SK-MEL-5 (cell line): ENCODE results near the gene PAAF1. TPM values are rescaled to one million over a fixed set of nuclear protein-coding genes. Genes with fewer than 3 reads are reported as not detected.

Experiments
- DNase-seq: peaks from one replicate; pipeline ENCODE4 v3.0.0-alpha.2; 2016; ENCODE audit warnings: low read depth, low spot score
- in situ Hi-C: cut with HindIII; loops from 2 replicates; pipeline ENCODE4 v1.10.0; 2016; ENCODE audit warnings: low sequenced_read_pairs, high pct_unique_total_duplicates, low pct_unique_long_range_greater_than_20kb
- total RNA-seq: library from RNA; depleted of rRNA; stranded (reverse); fragments of >200 nt; shearing (Covaris generic); gene quantifications from 2 replicates; pipeline ENCODE4 v1.2.3, GENCODE V29; 2014

PAAF1 gene
- total RNA-seq, 1 experiment from 2014 or later, result 17.7 TPM

DNA sequence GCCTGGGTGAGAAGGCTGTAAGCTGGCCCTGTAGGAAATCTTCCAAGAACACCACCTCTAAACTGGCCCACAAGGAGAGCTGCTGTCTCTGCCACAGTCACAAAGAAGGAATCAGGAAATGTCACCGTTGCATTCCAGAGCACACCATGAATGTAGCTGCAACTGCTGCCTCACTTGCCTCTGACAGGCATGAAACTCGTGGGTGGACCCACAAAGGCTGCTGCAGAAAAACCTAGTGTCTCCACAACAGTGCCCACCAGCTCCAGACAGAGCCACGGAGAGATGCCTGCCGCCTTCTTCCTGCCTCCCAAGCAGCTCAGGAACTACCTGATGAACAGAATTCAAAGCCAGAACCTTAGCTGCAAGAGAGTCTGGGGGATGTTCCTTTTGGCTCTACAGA, 84.5 kb downstream of the PAAF1 start:
- no peak for DNase-seq
- in situ Hi-C loops, result no loop called here

DNA sequence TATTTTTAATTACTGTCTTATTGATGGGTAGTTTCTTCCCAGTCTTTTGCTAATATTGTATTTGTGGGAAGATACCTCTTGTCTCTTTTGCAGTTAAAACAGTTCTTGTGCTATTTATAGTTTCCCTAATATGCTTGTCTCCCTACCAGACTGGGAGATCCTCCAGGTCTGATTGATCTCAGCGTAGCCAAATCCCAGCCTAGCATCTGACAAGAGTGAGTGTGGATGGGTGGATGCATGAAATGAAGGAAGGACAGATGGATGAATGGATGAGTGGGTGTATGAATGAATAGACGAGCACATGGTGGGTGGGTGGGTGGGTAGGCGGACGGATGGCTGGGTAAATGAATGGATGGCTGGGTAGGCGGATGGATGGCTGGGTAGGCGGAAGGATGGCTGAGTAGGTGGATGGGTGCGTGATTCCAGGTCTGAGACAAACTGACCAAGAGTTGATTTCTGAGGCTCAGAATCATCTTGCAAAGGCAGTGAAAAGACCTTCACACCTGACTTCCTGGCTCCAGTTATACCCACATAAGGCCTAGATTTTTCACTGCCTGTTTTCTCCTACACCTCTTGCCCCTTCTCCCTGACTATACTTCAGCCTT, 85.4 kb downstream of the PAAF1 start:
- no peak for DNase-seq
- in situ Hi-C loops, result no loop called here

DNA sequence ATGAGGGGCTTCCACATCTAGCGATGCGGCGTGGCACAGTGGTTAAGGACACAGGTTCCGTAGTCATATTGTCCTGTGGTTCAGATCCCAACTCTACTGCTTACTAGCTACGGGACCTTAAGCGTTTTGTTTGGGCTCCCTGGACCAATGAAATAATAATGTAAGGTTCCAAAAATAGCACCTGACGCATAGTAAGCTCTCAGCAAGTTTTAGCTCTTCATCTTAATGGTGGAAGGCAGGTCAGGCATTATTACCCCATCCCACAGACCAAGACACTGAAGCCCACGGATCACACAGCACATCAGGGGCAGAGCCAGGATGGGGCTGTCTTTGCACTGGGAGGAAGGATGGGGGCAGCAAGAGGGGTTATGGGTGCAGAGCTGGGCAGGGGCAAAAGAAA, 87.1 kb downstream of the PAAF1 start:
- in situ Hi-C loops, result no loop called here
- DNase-seq, result no peak

DNA sequence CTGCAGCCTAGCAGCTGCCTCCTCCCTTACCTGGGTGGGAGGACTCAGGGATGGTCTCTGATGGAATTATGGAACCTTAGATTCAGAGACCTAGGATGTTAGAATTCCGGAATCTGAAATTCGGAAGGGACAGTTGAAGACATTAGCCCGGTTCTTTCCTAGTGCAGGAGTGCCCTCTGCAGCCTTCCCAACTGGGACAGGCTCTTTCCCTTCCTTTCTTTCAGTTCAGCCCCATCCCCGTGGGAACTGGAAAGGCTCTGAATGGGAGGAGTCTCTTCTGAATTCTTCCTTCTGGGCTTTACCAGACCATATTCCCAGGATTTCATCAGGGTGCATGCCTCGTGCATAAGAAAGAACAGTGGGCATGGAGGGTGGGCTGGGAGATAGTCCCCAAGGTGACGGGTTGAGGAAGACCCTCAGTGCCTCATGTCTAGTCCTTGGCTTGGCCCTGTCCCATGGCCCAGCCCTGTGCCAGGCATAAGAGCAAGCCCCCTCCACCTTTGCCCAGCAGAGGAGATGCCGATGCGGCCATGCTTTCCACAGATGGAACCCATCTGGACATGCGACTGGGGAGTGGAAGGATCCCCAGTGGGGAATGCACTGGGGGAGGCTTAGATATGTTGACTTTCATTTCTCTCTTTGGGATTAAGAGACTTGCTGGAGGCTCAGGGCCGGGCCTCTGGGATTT, 88.4 kb downstream of the PAAF1 start:
- in situ Hi-C loops, result no loop called here
- peak; percentile 64 for DNase-seq

DNA sequence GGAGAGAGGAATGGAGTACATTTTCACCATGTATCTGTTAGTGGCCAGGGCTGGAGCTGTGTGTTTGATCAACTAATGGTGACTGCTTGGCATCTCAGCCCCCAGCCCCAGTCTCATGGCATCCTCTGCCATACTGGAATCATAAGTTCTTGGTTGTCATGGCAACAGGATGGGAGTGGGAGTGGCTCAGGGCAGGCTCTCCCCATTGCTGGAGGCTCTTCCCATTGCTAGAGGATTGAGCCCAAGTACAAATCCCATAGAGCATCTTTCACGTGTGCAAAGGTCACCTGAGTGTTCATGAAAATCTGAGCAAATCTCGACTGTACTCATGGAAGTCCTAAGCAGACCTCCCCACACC, 88.9 kb downstream of the PAAF1 start:
- DNase-seq, result peak; percentile 46
- in situ Hi-C loops, result no loop called here

DNA sequence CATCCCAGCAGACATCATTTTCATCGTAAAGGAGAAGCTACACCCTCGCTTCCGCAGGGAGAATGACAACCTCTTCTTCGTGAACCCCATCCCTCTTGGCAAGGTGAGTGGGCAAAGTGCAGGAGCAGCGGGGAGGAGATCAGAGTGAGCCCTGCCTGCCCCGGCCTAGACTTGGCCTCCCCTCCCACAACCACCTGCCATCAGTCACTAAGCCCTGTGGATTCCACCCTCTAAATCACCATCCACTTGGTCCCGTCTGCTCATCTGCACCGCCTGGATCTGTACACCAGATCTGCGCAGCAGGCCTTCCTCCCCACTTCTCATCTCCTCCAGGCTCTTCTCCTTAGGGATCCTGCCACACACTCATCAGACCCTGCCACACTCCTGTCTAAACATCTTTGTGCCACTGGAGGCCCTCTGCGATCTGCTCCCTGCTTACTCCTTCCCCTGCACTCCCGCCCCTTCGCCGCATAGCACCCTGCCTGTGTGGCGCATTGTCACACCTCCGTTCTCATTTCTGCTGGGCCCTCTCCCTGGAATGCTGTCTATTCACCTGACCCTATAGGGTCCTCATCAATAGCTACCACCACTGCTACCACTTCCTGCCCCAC, 91.7 kb downstream of the PAAF1 start:
- in situ Hi-C loops, result no loop called here
- DNase-seq, result no peak

DNA sequence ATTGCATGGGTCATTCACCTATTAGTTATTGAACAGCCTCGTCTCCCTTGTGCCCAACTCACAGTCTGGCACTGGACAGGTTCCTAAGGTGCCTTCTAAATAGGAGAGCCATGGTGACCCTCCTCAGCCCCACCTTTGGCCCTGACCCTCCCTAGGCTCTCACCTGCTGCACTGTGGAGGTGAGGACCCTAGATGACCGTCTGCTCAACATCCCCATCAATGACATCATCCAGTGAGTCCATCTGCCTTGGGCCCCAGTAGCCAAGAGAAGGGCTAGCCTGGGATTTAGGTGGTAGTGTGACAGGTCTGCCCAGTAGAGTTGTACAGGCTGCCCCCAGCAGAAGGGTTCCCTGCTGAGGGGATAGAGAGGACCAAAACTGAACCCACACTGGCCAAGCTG, 92.3 kb downstream of the PAAF1 start:
- in situ Hi-C loops, result no loop called here
- DNase-seq, result no peak

DNA sequence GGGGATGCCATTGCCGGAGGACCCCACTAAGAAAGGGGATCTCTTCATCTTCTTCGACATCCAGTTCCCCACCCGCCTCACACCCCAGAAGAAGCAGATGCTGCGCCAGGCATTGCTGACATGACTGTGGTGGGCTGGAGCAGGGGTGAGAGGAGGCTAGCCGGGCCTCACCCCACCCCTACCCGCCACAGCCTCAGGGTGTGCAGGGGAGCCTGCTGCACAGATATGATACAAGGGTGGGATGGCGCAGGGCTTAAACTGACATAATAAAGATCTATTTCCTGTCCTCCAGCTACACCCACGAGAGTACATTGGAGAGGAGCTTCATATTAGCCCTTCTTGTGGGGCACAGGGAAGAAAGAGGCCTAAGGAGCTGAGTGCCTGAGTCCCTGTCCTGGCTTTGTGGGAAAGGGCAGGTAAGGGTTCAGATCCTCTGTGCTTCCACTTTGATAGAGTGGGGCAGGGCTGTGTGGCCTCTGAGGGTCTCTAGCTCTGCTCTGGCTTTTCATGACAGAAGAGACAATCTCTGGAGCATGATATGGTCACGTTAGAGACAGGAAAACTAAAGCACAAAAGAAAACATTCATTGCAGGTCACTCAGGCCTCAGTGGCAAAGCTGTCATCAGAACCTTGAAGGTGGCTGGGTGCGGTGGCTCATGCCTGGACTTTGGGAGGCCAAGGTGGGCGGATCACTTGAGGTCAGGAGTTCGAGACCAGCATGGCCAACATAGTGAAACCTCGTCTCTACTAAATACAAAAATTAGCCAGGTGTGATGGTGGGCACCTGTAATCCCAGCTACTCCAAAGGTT, 93.4 kb downstream of the PAAF1 start:
- DNase-seq, result no peak
- in situ Hi-C loops, result no loop called here

DNA sequence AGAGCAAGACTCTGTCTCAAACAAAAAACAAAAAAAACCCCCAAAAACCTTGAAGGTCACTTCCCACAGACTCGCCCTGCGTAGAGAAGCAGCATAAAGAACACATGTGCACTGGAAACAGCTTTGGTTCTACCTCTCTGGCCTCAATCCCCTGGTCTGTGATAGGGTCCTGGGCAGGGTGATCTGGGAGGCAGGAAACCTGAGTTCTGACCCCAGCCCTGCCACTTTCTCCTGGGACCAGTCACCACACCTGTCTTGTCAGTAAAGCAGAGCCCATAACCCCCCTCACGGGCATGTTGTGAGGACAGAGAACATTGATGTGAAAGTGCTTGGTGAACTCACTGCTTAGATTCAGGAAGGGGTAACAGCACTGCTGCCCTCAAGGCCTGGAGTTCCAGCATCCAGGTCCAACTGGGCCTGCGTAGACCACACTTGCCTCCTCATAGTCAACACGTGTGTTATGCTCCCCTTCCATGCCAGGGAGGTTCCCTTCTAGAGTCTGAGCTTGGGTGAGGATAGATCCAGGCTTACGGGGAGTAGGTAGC, 94.4 kb downstream of the PAAF1 start:
- in situ Hi-C loops, result no loop called here
- DNase-seq, result no peak

DNA sequence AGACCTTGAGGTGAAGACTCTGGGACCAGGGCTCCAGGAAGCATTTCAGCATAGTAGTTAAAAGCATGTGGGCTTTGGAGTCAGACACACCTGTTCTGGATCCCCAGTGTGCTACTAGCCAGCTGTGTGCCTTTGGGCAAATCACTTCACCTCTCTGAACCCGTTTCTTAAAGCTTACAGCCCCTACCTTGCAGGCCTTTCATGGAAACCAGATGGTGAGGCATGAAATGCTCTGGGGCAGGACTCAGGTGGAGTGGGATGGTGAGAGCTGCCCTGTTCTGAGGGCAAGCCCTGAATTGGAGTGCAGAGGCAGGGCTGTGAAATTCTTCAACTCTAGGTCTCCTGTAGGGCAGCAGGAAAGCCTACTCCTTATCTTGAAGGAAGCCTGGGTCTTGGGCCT, 95.4 kb downstream of the PAAF1 start:
- DNase-seq, result no peak
- in situ Hi-C loops, result no loop called here

DNA sequence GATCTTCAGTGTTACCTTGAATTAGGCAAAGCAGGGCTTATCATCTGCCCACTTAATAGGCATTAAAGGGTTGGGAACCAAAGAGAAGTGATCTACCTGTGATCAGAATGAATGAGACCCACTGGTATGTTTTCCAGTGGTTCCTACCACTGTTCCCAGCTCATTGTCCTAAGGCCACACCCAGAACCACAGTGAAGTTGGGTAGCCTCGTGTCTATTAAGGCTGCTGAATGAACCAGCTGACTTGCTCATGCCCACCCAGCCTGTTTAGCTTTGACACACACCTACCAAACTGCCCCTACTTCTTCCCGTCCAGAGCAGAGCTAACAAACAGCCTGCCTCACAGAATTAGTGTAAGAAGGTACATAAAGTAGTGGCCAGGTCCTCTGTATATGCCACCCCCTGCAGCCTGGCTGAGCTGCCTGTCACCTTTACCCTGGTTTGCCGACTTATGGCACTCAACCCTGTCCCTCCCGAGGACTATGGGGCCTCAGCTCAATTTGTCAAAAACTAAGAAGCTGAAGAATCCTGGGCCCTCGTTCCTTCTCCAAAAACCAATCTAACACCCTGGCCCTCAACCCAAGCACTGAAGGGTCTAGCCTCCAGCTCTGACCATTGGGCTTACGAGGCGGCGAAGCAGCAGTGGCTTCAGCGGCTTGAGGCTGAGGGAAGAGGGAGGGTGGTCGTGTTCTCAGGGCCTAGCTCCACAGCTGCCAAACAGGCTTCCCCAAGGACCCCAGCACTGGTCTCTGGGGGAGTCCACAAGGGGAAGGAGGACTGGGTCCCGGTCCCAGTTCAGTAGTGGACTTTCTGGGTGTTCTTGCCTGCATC, 96.0 kb downstream of the PAAF1 start:
- no peak for DNase-seq
- in situ Hi-C loops, result no loop called here

DNA sequence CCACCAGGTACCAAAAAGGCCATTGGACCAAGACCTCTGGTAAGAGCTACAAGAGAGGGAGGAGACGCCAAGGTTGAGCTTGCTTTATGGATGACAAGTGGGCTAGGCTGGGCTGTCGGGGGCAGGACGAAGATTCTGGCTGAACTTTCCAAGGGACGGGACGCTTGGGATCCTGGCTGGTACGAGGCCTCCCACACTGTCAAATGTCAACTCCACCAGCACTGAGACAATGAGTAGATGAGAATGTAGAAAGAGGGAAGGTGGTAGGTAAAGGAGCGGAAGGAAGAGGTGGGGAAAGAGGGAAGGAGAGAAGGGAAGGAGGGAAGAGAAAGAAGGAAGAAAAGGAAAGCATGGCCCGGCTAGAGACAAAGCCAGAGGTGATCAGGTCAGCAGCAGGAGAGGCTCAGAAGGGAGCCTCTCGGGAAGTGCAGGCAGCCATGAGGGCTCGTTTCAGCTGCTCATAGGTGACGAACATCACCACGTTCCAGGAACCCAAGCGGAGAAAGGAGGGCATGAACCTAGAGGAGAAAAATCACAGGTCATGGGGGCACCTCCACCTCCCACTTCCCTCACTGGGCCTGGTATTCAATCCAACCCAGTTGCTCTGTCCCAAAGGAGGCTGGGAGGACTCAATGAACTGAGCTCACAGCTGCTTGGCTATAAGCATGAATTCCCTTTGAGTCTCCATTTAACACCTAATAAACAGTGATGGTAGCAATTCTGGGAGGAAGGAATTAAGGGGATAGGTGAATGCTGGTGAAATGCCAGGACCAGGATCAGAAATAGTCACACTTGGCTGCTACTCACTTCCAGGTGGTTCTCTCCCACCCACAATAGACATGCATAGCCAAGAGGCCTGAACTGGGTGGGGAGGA, 98.0 kb downstream of the PAAF1 start:
- DNase-seq, result no peak
- in situ Hi-C loops, result no loop called here

DNA sequence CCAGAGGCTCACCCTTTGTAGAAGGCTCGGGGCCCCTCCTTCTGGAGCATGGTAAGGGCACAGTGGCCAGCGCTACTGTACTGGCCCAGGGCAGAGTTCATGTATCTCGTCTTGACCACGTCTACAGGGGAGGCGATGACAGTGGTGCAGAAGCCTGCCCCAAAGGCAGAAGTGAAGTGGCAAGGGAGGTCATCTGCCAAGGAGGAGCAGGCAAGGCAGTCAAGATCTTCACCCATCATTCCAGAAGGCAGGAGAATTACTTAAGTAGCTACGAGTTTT, 98.6 kb downstream of the PAAF1 start:
- no peak for DNase-seq
- in situ Hi-C loops, result no loop called here

DNA sequence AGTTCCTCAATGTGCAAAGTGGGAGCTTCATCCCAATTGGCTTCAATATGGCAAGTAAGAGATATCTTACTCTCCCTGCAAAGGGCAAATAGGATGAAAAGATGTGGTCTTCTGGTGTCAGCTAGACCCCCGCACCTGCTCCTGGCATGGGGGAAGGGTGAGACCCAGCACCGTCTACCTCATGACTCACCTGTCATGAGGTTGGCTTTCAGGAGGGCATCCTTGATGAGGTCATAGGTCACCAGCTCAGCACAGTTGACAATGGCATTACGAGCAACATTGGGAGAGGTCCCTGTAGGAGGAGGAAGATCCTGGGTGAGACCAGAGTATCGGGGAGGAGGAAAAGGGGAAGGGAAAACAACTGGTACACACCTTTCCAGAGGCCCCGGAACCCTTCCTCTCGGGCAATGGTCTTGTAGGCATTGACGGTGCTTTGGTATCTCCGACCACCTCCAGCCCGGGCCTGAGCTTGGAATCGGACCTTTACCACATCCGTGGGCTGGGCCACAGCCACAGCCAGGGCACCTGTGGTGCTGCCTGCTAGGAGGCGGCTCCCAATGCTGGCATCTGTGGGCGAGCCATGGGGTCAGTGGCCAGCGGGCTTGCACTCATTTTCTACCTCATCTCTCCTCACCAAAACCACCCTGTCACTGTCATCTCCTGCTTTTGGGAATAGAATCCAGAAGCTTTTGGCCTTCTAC, 99.8 kb downstream of the PAAF1 start:
- DNase-seq, result no peak
- in situ Hi-C loops, result no loop called here

DNA sequence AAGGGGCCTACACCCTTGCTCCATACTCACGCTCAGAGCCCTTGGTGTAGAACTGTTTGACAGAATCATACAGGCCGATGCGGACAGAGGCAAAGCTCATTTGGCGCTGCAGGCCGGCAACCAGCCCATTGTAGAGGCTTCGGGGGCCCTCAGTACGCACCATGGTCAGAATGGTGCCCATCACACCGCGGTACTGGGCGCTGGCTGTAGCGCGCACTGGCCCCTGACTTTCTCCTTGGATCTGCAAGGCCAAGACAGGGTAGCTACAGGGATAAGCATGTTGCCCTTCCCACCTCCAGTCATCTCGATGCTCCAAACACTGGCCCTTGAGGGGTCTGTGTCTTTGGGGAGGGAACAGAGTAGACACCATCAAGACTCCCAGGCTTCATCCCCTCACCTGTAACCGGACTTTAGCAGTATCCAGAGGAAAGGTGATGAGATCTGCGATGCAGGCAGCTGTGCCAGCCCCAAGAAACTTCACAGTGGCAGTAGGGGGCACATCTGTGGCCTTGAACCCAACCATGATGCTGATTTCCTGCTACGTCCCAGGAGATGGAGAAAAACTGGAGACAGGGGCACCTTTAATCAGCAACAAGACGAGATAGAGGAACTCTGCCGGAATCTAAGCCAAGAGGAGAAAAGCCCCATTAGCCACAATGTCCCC, 101.2 kb downstream of the PAAF1 start:
- in situ Hi-C loops, result no loop called here
- no peak for DNase-seq

DNA sequence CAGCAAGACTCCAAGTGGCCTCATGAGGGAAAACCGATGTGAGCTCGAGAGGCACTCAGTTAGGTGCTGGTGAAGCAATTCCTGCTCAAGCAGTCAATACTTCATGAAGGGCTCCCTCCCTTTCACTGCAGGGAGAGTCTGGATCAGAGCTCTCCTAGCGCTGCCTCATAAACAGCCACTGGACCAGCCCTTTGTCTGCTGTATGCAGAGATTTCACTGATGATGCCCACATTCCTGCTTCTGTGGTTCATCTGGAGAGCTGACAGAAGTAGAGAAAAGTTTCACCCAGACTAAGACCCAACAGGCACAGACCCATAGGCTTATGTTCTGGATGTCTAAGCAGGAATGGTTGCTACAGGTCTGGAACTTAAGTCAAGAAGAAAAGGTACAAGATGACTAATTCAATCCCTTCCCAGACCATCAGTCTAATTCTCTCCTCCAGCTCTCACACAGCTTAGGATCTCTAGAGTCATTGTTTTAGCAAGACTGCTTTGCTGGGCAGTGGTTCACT, 101.8 kb downstream of the PAAF1 start:
- no peak for DNase-seq
- in situ Hi-C loops, result no loop called here
